Mesodermal cell (in vitro differentiated cells): ENCODE measurements around the gene EIF5B. TPM values are rescaled to one million over a fixed set of nuclear protein-coding genes. Genes with fewer than 3 reads are reported as not detected.
"Not testable (repeated sequence)": the region's sequence is repeated elsewhere in the genome, so short reads cannot be mapped to it uniquely, and the experiment has no call there.

ENCODE experiments used
- H3K27ac ChIP-seq: 2 replicates; pipeline ENCODE4 v1.7.0; 2013; ENCODE audit warnings: mild to moderate bottlenecking, low read depth, low read length, moderate library complexity; ENCODE audit not compliant: severe bottlenecking
- H3K36me3 ChIP-seq: 2 replicates; pipeline ENCODE4 v1.7.1; 2013; ENCODE audit warnings: mild to moderate bottlenecking, low read length, moderate library complexity; ENCODE audit not compliant: control insufficient read depth, insufficient read depth
- H3K4me1 ChIP-seq: one replicate; pipeline ENCODE4 v1.7.1; 2013; ENCODE audit warnings: mild to moderate bottlenecking, low read length; ENCODE audit not compliant: insufficient read depth, control insufficient read depth, poor library complexity, severe bottlenecking
- H3K4me3 ChIP-seq: 2 replicates; pipeline ENCODE4 v1.7.0; 2013; ENCODE audit warnings: low read length, control low read depth, mild to moderate bottlenecking; ENCODE audit not compliant: insufficient read depth, poor library complexity, severe bottlenecking; ENCODE audit errors: extremely low read depth
- H3K9me3 ChIP-seq: 2 replicates; pipeline ENCODE4 v1.7.1; 2013; ENCODE audit warnings: mild to moderate bottlenecking, low read length, moderate library complexity; ENCODE audit not compliant: control insufficient read depth
- WGBS, 2 experiments: methylation state at CpG; one replicate each; pipeline ENCODE4 v1.1.5; 2013; ENCODE audit warnings: missing lambda C conversion rate in 2 of 2; ENCODE audit not compliant: insufficient coverage in 2 of 2; 5-methylcytosine and 5-hydroxymethylcytosine counted together
- polyA plus RNA-seq, 2 experiments: library from polyadenylated mRNA; stranded (reverse); fragments of 50-300 nt; gene quantifications; one replicate each; pipeline ENCODE4 v1.2.3, GENCODE V29; 2013

EIF5B gene
- polyA plus RNA-seq (2013, experiment 1 of 2): 38.8 TPM
- polyA plus RNA-seq (2013, experiment 2 of 2): 50.3 TPM

- H3K36me3 ChIP-seq: peaks cover 20% of the 10 kb centered on the region
- no peaks in the 10 kb centered on the region for H3K9me3 ChIP-seq
- peak within 1 kb of the TSS; percentile 92 for H3K27ac ChIP-seq
- H3K4me3 ChIP-seq: peak within 1 kb of the TSS; percentile 87
- WGBS, 2 experiments: 0% methylated on average over 46 to 56 of the region's 87 CpGs
- H3K4me1 ChIP-seq: no peaks in the 10 kb centered on the region
Measured at GRCh38 chr2:99337113-99338028, at the start of gene EIF5B. TSS of gene EIF5B (plus strand) at chr2:99337389. CDS start at chr2:99337555, 166 bp downstream.

GRCh38 chr2:99297994-99298393 is 39.2 kb upstream of the EIF5B start:
- Histone ChIP-seq H3K36me3 (no peaks in the 10 kb centered on the region), H3K9me3 (no peaks in the 10 kb centered on the region), H3K27ac (no peak overlapping the region), H3K4me3 (no peak overlapping the region), H3K4me1 (no peaks in the 10 kb centered on the region)
- 100% methylated on average over 1 of the region's 2 CpGs; no CpG with 5 or more reads in 1 of the 2 experiments for WGBS, 2 experiments

GRCh38 chr2:99299580-99299979 is 37.6 kb upstream of the EIF5B start:
- no peaks in the 10 kb centered on the region for H3K9me3 ChIP-seq
- H3K4me3 ChIP-seq: no peak overlapping the region
- WGBS, 2 experiments: 94 to 100% methylated on average over 2 of the region's 7 CpGs
- no peaks in the 10 kb centered on the region for H3K36me3 ChIP-seq
- H3K4me1 ChIP-seq: no peaks in the 10 kb centered on the region
- no peak overlapping the region for H3K27ac ChIP-seq

GRCh38 chr2:99301097-99301496 is 36.1 kb upstream of the EIF5B start, which contains the start of gene LYG1:
TSS of gene LYG1 (minus strand) at chr2:99301197. CDS start at chr2:99295670, 5,527 bp downstream.
- H3K4me3 ChIP-seq, H3K27ac ChIP-seq, H3K4me1 ChIP-seq, H3K36me3 ChIP-seq, H3K9me3 ChIP-seq: not testable (repeated sequence)
- no CpG with 5 or more reads among the region's 2 CpGs for WGBS, 2 experiments

DNA sequence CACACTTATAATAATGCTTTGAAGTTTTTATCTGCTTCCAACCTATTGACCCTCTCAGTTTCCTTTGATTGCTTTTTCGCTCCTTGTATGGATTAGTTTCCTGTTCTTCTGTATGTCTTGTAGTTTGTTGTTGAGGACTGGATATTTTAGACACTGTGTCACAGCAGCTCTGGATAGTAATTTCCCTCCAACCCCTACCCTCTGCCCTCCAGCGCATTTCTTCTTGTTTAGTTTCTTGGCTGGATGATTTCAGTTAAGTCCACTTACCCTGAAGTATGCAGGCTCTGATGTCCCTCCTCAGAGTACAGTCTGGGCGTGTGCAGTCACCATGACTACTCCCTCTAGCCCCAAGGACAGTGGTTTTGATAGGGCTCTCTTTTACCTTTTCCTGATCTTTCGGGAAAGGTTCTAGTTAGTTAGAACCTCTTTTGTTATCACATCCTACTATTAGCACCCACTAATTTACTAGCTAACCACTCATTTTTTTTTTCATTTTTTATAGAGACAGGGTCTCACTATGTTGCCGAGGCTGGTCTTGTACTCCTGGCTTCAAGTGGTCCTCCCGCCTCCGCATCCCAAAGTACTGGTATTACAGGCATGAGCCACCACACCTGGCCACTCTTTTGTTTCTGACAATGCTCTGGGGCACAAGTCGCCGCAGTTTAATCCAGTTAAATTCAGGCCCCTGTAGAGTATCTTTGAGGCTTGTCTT is 19.9 kb upstream of the EIF5B start:
- Histone ChIP-seq H3K27ac (no peak overlapping the region), H3K4me1 (no peaks in the 10 kb centered on the region), H3K9me3 (no peaks in the 10 kb centered on the region), H3K4me3 (no peak overlapping the region), H3K36me3 (peaks cover 51% of the 10 kb centered on the region)
- 95% methylated on average over 8 of the region's 9 CpGs for WGBS, 2 experiments

DNA sequence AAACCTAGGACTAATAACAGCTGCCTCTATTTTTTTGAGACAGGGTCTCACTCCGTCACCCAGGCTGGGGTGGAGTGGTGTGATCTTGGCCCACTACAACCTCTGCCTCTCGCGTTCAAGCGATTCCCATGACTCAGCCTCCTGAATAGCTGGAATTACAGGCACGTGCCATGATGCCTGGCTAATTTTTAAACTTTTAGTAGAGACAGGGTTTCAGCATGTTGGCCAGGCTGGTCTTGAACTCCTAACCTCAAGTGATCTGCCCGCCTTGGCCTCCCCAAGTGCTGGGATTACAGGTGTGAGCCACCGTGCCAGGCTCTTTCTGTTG is 19.4 kb upstream of the EIF5B start:
- not testable (repeated sequence) for H3K4me1 ChIP-seq, H3K4me3 ChIP-seq, H3K27ac ChIP-seq, H3K9me3 ChIP-seq
- WGBS, 2 experiments: 95% methylated on average over 7 of the region's 7 CpGs
- H3K36me3 ChIP-seq: peaks cover 55% of the 10 kb centered on the region

GRCh38 chr2:99325384-99325783 is 11.8 kb upstream of the EIF5B start:
- Histone ChIP-seq H3K4me1 (no peaks in the 10 kb centered on the region), H3K36me3 (peaks cover 91% of the 10 kb centered on the region)
- 94 to 96% methylated on average over 4 of the region's 5 CpGs for WGBS, 2 experiments

DNA sequence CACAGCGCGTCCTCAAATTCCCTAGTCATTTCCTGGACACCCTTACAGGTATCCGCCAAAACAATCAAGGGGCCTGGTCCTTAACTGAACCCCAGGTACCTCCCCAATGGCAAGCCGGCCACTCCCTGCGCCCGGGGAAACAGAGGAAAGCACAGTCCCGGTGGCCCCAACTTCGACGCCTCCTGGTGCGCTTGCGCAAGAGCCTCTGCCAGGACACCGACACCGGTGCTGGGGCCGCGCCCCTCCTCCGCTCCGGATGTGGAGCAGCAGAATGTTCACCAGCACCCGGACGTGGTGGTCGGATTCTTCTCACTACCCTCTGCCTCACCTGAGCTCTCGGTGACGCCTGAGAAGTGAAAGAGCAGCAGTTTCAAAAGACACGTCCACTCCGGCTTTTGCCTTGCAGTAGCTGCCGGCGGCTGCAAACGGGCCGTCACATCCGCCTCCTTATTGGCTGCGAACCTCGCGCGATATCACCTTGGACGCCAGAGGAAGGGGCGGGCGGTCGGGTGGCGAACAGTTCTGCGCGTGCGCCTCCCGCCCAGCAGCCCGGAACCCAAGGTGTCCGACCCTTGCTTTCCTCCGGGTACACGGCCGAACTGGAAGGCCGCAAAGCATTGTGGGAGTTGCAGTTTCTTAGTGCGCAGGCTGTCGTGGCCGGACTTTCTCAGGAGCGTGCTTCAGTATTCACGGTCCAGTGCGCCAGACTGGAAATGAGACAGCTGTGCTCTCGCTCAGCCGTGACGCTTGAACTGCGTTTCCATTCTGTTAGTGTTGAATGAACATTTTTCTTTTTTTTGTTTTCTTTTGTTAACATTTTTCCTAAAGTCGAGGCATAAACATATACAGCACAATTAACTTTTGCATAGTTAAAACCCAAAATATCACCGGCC is 1.0 kb upstream of the EIF5B start, which contains the start of gene TXNDC9:
TXNDC9 (minus strand) TSS at position 423 of the 893 bp plus-strand sequence. CDS start 3,123 bp downstream, outside the sequence.
- Histone ChIP-seq H3K36me3 (peaks cover 31% of the 10 kb centered on the region), H3K27ac (peak within 1 kb of the TSS; percentile 92), H3K4me3 (peak within 1 kb of the TSS; percentile 87), H3K9me3 (no peaks in the 10 kb centered on the region), H3K4me1 (no peaks in the 10 kb centered on the region)
- 0% methylated on average over 50 to 51 of the region's 60 CpGs for WGBS, 2 experiments

More at GRCh38 chr2:99325384-99325783, 11.8 kb upstream of the EIF5B start:
- Histone ChIP-seq H3K27ac (no peak overlapping the region), H3K4me3 (no peak overlapping the region), H3K9me3 (no peaks in the 10 kb centered on the region)

DNA sequence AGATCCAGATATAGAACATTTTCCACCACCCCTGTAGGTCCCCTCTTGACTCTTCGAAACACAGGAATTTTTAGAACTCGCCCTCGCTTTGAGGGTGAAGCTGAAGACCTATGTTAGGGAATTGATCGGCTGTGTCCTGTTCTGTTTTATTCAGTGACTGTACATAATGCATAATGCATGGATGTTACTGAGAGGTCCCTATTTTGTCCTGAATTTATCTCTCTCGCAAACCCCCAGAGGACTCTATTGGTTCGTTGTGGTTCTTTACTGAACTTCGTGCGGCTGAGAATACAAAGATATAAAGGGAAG is 431 bp upstream of the EIF5B start:
- H3K4me1 ChIP-seq: no peaks in the 10 kb centered on the region
- 0 to 14% methylated on average over 3 to 5 of the region's 8 CpGs for WGBS, 2 experiments
- peak overlapping the region; percentile 87 for H3K4me3 ChIP-seq
- peaks cover 26% of the 10 kb centered on the region for H3K36me3 ChIP-seq
- peak overlapping the region; percentile 92 for H3K27ac ChIP-seq
- no peaks in the 10 kb centered on the region for H3K9me3 ChIP-seq

DNA sequence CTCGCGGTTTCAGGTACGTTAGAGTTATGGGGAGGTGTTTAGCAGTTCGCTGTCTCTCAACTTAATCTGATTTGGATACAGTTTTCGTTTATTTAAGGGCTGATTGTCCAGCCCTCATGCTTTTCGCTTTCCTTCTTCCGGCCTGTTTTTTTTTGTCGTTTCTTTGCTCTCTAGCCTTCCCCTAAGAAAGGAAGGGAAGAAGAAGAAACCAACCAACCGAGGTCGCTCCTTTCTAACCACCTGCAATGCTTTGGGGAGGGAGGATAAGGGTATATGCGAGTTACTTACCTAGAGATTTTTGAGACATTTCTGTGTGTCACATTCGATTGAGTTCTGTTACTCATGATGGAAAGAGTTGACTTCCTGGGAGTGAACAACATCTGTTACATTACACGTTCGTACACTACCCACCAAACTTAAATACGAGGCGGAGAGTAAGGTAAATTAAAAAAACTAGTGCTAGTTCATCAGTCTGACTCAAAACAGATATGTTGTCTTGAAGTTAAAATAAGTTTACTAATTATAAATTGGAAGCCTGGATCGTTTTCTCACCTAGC is 918 bp downstream of the EIF5B start:
- WGBS, 2 experiments: 16 to 60% methylated on average over 1 to 5 of the region's 17 CpGs
- Histone ChIP-seq H3K27ac (peak overlapping the region; percentile 92), H3K9me3 (no peaks in the 10 kb centered on the region), H3K4me3 (peak overlapping the region; percentile 87), H3K4me1 (no peaks in the 10 kb centered on the region), H3K36me3 (peaks cover 16% of the 10 kb centered on the region)
